Measurements from ENCODE around the gene YTHDF2. TPM values are rescaled to one million over a fixed set of nuclear protein-coding genes. Genes with fewer than 3 reads are reported as not detected.

YTHDF2 gene
- polyA plus RNA-seq, 1 of the 3 experiments (the other 2 are of a cell fraction), result 45.2 TPM

DNA sequence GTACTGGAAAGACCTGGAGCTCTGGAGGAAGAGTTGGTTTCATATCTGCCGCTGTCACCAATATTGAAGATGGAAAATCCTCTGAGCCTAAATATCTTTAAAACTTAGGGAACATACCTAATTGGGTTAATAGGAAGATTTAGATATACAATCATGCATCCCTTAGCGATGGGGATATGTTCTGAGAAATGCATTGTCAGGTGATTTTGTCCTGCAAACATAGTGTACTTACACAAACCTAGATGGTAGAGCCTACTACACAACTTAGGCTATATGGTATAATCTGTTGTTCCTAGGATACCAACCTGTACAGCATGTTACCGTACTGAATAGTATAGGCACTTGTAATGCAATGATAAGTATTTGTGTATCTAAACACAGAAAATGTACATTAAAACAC is 22.5 kb downstream of the YTHDF2 start:
- POLR2A ChIA-PET, result no interaction called here
- Histone ChIP-seq H4K20me1 (ENCODE audit: insufficient read depth) (peaks cover 95% of the 10 kb centered on the region), H3K4me3 (ENCODE audit: low read depth in 2 of 2, low read length in 1 of 2) (no peak overlapping the region), H3F3A (replicated peaks; ENCODE audit: insufficient read depth) (peaks cover 13% of the 10 kb centered on the region), H3K9me3 (no peaks in the 10 kb centered on the region), H3K27me3 (ENCODE audit: insufficient read depth) (no peaks in the 10 kb centered on the region), H2AFZ (ENCODE audit: low read depth) (no peak overlapping the region), H3K9me2 (no peaks in the 10 kb centered on the region), H3K79me2 (ENCODE audit: insufficient read depth) (peaks cover 100% of the 10 kb centered on the region), H3K36me3 (replicated peaks in 1 of 2; ENCODE audit: control insufficient read depth in 1 of 2, insufficient read depth in 2 of 2, low read length in 1 of 2) (peaks cover 19 to 35% of the 10 kb centered on the region in 2 experiments), H3K4me1 (ENCODE audit: control insufficient read depth in 1 of 2, insufficient read depth in 2 of 2, low read depth in 1 of 2, low read length in 1 of 2) (peaks cover 0 to 4% of the 10 kb centered on the region in 2 experiments; a peak in 2 of 4 replicates), H3K9ac (no peak overlapping the region), H3K27ac (ENCODE audit: low read depth in 2 of 2, low read length in 1 of 2) (no peak overlapping the region), H3K4me2 (no peak overlapping the region)
- DNase-seq, result no peak
- CTCF ChIA-PET, result interaction anchor here (2.3 kb wide), 1 partner anchor 23 kb away, joined by 6 read pairs; no protein-coding TSS in a partner anchor
- TF ChIP-seq FOSL2 (IDR thresholded peaks at IDR 0.05; ENCODE audit: borderline replicate concordance, low read depth) (no peak), JUND (IDR thresholded peaks at IDR 0.05) (no peak), FOXM1 (IDR thresholded peaks at IDR 0.05; ENCODE audit: low read depth) (no peak), TCF12 (IDR thresholded peaks at IDR 0.05) (no peak), EP300 (IDR thresholded peaks at IDR 0.05; ENCODE audit: borderline replicate concordance in 1 of 2, low read depth in 1 of 2, low read length in 1 of 2) (no peak), EZH2phosphoT487 (IDR thresholded peaks at IDR 0.05; ENCODE audit: borderline replicate concordance, low read depth) (no peak)
- WGBS (ENCODE audit: low lambda C conversion rate), result 99% methylated on average over 3 of the region's 3 CpGs

DNA sequence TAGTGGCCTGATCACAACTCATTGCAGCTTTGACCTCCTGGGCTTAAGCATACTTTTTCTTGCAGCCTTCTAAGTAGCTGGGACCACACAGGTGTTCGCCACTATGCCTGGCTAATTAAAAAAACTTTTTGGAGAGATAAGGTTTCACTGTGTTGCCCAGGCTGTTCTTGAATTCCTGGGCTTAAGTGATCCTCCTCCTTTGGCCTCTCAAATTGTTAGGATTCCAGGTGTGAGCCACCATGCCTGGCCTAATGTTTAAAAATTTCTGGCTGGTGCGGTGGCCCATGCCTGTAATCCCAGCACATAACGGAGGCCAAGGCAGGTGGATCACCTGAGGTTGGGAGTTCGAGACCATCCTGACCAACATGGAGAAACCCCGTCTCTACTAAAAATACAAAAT is 24.4 kb downstream of the YTHDF2 start:
- Histone ChIP-seq H3K9me3 (no peaks in the 10 kb centered on the region), H3K4me1 (ENCODE audit: control insufficient read depth in 1 of 2, insufficient read depth in 2 of 2, low read depth in 1 of 2, low read length in 1 of 2) (peaks cover 0 to 2% of the 10 kb centered on the region in 2 experiments; a peak in 1 of 4 replicates), H3K4me3 (ENCODE audit: low read depth in 2 of 2, low read length in 1 of 2) (no peak overlapping the region), H2AFZ (ENCODE audit: low read depth) (no peak overlapping the region), H3F3A (replicated peaks; ENCODE audit: insufficient read depth) (peaks cover 23% of the 10 kb centered on the region), H3K9me2 (no peaks in the 10 kb centered on the region), H3K79me2 (ENCODE audit: insufficient read depth) (peaks cover 100% of the 10 kb centered on the region), H3K4me2 (no peak overlapping the region), H4K20me1 (ENCODE audit: insufficient read depth) (peaks cover 95% of the 10 kb centered on the region), H3K27me3 (ENCODE audit: insufficient read depth) (no peaks in the 10 kb centered on the region), H3K36me3 (replicated peaks in 1 of 2; ENCODE audit: control insufficient read depth in 1 of 2, insufficient read depth in 2 of 2, low read length in 1 of 2) (peaks cover 23 to 25% of the 10 kb centered on the region in 2 experiments), H3K9ac (no peak overlapping the region), H3K27ac (ENCODE audit: low read depth in 2 of 2, low read length in 1 of 2) (no peak overlapping the region)
- TF ChIP-seq RAD21 (IDR thresholded peaks at IDR 0.05; ENCODE audit: low read length) (no peak), CHD2 (IDR thresholded peaks at IDR 0.05; ENCODE audit: low read length, partially characterized antibody) (no peak), GATA2 (CRISPR knock-in tag; IDR thresholded peaks at IDR 0.05) (no peak), YY1 (IDR thresholded peaks at IDR 0.05; ENCODE audit: low read depth) (no peak), USF2 (IDR thresholded peaks at IDR 0.05; ENCODE audit: borderline replicate concordance, low read depth, low read length) (no peak), CTCF (IDR thresholded peaks at IDR 0.05) (no peak), IRF3 (IDR thresholded peaks at IDR 0.05; ENCODE audit: low read depth, low read length) (no peak), NFIC (IDR thresholded peaks at IDR 0.05; ENCODE audit: borderline replicate concordance) (no peak), GABPA (IDR thresholded peaks at IDR 0.05; ENCODE audit: low read depth) (no peak), JUND (IDR thresholded peaks at IDR 0.05) (no peak), MEF2A (IDR thresholded peaks at IDR 0.05; ENCODE audit: borderline replicate concordance, low read depth) (no peak), FOSL2 (IDR thresholded peaks at IDR 0.05; ENCODE audit: borderline replicate concordance, low read depth) (no peak), FOXM1 (IDR thresholded peaks at IDR 0.05; ENCODE audit: low read depth) (no peak), SMC3 (IDR thresholded peaks at IDR 0.05; ENCODE audit: low read depth, low read length) (no peak), TAF1 (IDR thresholded peaks at IDR 0.05; ENCODE audit: borderline replicate concordance, low read depth, low read length) (no peak), TCF12 (IDR thresholded peaks at IDR 0.05) (no peak)
- TF ChIP-seq, protein P1, sequence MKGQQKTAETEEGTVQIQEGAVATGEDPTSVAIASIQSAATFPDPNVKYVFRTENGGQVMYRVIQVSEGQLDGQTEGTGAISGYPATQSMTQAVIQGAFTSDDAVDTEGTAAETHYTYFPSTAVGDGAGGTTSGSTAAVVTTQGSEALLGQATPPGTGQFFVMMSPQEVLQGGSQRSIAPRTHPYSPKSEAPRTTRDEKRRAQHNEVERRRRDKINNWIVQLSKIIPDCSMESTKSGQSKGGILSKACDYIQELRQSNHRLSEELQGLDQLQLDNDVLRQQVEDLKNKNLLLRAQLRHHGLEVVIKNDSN (IDR thresholded peaks at IDR 0.05; ENCODE audit: borderline replicate concordance, low read depth), result no peak
- TF ChIP-seq, protein P2, sequence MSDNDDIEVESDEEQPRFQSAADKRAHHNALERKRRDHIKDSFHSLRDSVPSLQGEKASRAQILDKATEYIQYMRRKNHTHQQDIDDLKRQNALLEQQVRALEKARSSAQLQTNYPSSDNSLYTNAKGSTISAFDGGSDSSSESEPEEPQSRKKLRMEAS (IDR thresholded peaks at IDR 0.05; ENCODE audit: low read depth), result no peak
- TF ChIP-seq, protein P3, sequence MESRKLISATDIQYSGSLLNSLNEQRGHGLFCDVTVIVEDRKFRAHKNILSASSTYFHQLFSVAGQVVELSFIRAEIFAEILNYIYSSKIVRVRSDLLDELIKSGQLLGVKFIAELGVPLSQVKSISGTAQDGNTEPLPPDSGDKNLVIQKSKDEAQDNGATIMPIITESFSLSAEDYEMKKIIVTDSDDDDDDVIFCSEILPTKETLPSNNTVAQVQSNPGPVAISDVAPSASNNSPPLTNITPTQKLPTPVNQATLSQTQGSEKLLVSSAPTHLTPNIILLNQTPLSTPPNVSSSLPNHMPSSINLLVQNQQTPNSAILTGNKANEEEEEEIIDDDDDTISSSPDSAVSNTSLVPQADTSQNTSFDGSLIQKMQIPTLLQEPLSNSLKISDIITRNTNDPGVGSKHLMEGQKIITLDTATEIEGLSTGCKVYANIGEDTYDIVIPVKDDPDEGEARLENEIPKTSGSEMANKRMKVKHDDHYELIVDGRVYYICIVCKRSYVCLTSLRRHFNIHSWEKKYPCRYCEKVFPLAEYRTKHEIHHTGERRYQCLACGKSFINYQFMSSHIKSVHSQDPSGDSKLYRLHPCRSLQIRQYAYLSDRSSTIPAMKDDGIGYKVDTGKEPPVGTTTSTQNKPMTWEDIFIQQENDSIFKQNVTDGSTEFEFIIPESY (IDR thresholded peaks at IDR 0.05; ENCODE audit: borderline replicate concordance, low read depth), result no peak
- no peak for DNase-seq
- POLR2A ChIA-PET, result no interaction called here
- 95% methylated on average over 4 of the region's 5 CpGs for WGBS (ENCODE audit: low lambda C conversion rate)
- CTCF ChIA-PET, result interaction anchor here (0.6 kb wide), 1 partner anchor 262 kb away, joined by 3 read pairs; no protein-coding TSS in a partner anchor

Data from SK-N-SH (cell line).